HFF-Myc (cell line): ENCODE data around the gene SLIT1.

Experiments used
- DNase-seq: peaks from one replicate; pipeline ENCODE4 v3.0.0-alpha.2; 2011; ENCODE audit warnings: low read depth; ENCODE audit errors: extremely low read depth
- H3K4me3 ChIP-seq: replicated peaks from 2 replicates; pipeline ENCODE4 v1.5.1; 2011; ENCODE audit warnings: low read depth, mild to moderate bottlenecking, control low read depth, low read length
- CTCF ChIP-seq: IDR thresholded peaks from 2 replicates; pipeline ENCODE4 v1.5.1; 2012; ENCODE audit warnings: mild to moderate bottlenecking, low read depth, low read length, control low read depth; ENCODE audit errors: missing control alignments

Gene SLIT1

GRCh38 chr10:97175586-97175985 lies 10.2 kb downstream of the SLIT1 start:
- H3K4me3 ChIP-seq: no peak overlapping the region
- TF ChIP-seq CTCF: no peak
- DNase-seq: no peak

GRCh38 chr10:97174941-97175340 lies 10.8 kb downstream of the SLIT1 start:
- DNase-seq: no peak
- TF ChIP-seq CTCF: no peak

GRCh38 chr10:97174276-97174775 lies 11.4 kb downstream of the SLIT1 start:
- no peak overlapping the region for H3K4me3 ChIP-seq
- no peak for TF ChIP-seq CTCF
- DNase-seq: no peak

More at GRCh38 chr10:97174941-97175340, 10.8 kb downstream of the SLIT1 start:
- no peak overlapping the region for H3K4me3 ChIP-seq

GRCh38 chr10:97173036-97173435 lies 12.7 kb downstream of the SLIT1 start:
- H3K4me3 ChIP-seq: no peak overlapping the region
- DNase-seq: no peak
- no peak for TF ChIP-seq CTCF

GRCh38 chr10:97171001-97171400 lies 14.8 kb downstream of the SLIT1 start:
- TF ChIP-seq CTCF: no peak
- H3K4me3 ChIP-seq: no peak overlapping the region
- DNase-seq: no peak

GRCh38 chr10:97169911-97170693 lies 15.7 kb downstream of the SLIT1 start:
- TF ChIP-seq CTCF: no peak
- DNase-seq: no peak
- H3K4me3 ChIP-seq: no peak overlapping the region

- TF ChIP-seq CTCF: no peak
- H3K4me3 ChIP-seq: no peak overlapping the region
These were observed 16.7 kb downstream of the SLIT1 start for GRCh38 chr10:97169063-97169462.

More at GRCh38 chr10:97169063-97169462, 16.7 kb downstream of the SLIT1 start:
- DNase-seq: no peak
